ENCODE data around the gene CDC42BPG.

DNA sequence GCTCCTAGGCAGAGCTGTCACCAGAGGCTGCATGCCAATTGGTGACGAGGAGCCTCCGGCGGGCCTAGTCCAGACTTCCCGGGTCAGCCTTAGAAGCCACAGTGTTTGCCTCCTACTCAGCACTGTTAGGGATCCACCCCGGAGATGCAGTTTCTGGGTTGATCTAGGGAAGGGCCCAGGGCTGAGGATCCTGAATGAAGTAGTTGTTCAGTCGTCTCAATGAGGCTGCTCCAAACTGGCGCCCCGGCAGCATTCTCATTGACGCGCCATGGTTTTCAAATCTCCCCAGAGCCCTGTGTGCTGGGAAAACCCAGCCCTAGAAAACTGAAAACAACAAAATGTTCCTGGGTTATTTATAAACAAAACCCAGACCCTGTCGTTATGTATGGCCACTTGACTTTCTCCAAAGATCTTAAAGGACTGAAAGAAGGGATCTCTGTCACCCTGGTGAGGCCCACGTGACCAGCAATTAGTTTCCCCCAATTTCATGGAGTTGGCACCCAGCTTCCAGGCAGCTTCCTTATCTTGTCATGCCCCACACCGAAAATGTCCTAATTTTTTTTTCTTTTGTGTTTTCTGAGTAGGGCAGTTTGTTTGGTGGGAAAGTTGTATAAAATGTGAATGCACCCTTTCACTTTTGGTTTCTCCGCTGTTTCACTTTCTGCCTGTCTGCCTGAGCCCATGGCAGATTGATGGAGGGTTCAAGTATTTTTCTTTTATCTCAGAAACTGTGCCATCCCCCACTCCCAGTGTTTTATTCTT, 36.0 kb upstream of the CDC42BPG start:
- no peak for TF ChIP-seq EZH2 (IDR thresholded peaks at IDR 0.05; ENCODE audit: borderline replicate concordance, low read length)
- TF ChIP-seq, protein P1, sequence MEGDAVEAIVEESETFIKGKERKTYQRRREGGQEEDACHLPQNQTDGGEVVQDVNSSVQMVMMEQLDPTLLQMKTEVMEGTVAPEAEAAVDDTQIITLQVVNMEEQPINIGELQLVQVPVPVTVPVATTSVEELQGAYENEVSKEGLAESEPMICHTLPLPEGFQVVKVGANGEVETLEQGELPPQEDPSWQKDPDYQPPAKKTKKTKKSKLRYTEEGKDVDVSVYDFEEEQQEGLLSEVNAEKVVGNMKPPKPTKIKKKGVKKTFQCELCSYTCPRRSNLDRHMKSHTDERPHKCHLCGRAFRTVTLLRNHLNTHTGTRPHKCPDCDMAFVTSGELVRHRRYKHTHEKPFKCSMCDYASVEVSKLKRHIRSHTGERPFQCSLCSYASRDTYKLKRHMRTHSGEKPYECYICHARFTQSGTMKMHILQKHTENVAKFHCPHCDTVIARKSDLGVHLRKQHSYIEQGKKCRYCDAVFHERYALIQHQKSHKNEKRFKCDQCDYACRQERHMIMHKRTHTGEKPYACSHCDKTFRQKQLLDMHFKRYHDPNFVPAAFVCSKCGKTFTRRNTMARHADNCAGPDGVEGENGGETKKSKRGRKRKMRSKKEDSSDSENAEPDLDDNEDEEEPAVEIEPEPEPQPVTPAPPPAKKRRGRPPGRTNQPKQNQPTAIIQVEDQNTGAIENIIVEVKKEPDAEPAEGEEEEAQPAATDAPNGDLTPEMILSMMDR (conservative IDR thresholded peaks at IDR 0.05 in 1 of 2, IDR thresholded peaks at IDR 0.05 in 1 of 2; ENCODE audit: extremely low read depth in 1 of 2, insufficient read depth in 1 of 2, low read depth in 1 of 2, low read length in 2 of 2) = no peak
